T-helper 9 cell (primary cell): ENCODE results near the gene TCF7L2.
"Not testable (repeated sequence)": the region's sequence is repeated elsewhere in the genome, so short reads cannot be mapped to it uniquely, and the experiment has no call there.

Experiments used
- DNase-seq: peaks from one replicate; pipeline ENCODE4 v3.0.0-alpha.2; 2020

Gene TCF7L2

DNA sequence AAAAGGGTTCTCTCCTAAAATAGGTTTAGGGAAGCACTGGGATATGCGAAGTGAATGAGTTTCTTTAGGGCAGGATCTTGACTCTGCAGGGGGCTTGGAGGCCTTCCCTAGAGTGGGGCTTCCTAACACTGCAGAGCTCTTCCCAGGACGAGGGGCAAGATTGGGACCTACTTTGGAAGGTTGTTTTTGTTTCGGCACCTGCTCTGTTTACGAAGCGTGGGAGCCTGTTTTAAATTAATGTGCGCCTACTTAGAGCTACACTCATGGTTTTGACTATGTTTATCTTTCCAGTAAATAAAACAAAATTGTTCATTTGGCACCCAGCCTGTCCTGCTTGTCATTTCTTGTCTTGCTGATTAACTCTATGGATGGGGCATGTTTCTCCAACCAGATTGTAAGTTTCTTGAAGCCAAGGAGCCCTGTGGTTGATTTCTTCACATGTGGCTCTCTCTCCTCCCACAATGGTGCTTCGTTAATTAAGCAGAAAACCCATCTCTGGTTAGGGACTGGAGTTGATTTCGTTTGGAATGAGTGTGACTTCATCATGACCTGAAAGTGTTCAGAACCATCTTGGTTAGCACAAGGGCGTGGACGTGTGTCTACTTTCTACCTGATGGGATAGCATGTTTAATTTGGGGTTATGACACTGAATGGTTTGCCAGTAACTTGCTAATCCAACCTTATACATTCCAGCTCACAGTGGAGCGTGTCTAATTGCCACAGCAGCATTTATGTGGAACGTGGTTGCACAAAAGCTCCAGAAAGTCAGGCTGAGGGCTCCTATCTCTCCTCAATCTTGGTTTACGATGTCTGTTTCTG, 98.1 kb downstream of the TCF7L2 start:
- DNase-seq: no peak

DNA sequence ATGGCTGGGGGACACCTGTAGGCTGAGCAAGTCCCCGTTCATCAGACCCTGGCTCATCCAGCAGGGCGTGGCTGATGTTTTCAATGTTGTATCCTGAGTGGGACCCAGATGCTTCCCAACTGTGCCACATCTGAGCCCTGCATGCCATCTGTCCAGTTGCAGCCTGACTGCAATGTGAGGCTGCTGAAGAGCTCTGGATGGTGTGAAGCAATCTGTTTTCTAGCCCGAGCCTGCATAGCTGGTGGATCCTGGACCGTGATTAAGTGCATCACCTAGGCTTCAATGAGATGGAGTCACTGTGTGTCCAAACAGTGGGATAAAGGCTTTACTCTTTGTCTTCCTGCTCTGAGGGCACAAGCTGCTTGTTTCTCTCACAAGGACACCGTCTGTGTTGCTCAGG, 99.8 kb downstream of the TCF7L2 start:
- DNase-seq: no peak

DNA sequence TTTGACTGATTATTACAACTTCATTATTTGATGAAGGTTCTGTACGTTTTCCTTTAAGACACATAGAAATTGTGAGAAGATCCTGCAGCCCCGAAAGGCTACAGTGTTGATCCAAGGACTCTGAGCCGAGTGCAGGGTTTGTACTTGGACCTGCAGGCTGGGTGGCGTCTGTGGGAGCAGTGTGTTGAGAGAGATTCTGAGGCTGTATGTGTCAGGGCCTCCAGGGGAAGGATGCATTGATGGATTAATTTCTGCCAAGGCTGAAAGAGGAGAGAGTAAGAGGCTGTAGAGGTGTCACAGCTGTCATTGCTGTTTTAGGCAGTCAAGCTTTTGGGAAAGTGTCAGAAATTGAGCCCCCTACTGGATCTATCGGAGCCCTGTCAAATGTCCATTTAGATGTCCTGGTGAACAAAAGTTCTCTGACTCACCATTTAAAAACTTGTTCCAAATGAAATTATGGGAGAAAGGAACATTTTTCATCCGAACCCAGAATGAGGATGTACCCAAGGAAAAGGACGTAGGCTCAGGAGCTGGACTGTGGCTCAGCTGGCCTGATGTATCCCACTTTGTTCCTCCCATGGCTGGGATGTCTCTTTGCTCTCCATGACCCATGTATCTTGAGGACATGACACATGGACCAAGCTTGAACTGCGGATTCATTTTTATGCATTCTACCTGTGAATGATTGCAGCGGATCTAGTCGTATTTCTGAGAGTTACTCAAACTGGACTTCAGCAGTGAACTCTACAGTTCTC, 102.2 kb downstream of the TCF7L2 start:
- no peak for DNase-seq

DNA sequence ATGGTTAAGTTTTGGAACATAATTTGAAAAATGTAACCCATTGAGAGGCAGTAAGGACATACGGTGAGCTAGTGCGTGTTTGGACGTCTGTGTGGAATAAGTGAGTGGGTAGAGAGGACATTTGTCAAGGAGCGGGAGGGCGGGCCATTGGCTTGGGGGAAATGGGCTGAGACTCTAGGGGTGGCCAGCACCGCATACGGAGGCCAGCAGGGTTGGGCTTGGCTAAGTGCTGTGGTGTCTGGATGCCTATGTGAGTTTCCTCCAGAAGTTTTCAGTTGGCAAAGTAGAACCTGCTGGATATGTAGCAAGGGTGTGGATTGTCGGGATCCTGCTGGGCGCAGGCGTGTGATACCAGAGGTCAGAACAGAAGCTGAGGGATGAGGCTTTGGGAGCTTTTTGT, 103.0 kb downstream of the TCF7L2 start:
- DNase-seq: no peak

DNA sequence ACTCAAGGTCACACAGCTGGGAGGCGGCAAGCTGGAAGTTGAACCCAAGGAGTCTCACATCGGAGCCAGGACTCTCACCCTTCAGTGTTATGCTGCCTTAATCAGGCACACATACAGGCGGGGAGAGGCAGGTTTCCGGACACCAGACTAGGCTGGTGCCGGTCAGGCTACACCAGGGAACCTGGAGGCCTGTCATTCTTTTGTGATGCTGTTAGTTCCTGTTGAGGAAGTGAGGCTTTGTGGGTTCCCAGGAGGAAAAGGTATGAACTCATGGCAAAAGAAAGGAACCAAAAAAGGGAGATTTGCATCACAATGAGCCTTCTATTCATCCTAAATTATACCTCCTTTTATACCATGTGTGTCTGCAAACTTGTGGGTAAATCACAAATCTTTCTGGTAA, 103.8 kb downstream of the TCF7L2 start:
- DNase-seq: no peak

DNA sequence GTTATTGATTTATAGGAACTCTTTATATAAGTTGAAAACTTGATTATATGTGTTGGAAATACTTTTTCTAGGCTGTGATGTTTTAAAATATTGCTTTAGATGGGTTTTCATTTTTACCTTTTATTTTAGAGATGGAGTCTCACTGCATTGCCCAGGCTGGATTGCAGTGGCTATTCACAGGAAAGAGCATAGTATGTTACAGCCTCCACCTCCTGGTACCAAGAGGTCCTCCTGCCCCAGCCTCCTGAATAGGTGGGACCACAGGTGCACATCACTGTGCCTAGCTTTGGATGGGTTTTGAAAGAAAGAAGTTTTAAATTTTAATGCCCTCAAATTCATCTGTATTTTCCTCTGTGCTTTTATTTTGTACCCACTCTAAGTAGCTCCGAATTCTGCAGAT, 105.4 kb downstream of the TCF7L2 start:
- no peak for DNase-seq

DNA sequence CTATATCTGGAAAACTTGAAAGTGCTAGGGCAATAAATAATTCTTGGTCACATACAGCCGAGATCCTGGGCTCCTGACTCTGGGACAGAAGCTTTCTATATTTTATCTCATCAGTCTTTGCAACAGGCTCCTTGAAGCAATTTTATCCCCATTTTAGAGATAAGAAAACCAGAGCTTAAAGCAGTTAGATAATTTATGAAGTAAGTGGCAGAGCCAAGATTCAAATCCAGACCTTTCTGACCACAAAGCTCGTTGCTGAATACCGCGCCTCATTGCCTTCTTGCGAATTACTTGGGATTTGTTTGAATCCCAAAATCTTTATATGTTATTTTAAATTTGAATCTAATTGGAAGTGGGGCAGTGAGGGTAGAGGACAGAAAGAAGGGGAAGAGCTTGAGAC, 106.0 kb downstream of the TCF7L2 start:
- no peak for DNase-seq

DNA sequence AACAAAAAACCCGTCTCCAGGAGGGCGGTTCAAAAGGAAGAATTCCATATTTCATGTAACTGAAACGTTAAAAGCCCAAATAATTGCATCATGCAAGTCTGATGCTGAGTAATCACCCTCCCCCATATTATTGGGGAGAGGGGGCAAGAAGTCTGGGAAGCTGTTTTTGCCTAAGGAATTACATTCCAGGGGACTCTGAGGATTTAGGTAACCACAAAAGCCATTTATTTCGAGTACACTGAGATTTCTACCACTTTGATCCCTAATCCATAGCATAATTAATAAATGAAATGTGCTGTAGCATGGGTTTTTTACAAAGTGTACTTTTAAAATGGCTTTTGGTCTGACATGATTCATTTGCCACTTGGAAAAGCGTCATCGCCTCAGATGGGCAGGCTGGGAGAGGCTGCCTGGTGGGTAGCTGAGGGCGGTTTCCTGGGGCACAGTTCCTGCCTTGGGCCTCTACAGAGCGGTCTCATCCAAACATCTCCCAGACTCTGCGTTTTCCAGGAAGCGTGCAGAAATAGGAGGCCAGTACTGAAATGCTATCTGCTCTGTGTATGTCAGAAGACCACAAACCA, 106.5 kb downstream of the TCF7L2 start:
- DNase-seq: no peak

DNA sequence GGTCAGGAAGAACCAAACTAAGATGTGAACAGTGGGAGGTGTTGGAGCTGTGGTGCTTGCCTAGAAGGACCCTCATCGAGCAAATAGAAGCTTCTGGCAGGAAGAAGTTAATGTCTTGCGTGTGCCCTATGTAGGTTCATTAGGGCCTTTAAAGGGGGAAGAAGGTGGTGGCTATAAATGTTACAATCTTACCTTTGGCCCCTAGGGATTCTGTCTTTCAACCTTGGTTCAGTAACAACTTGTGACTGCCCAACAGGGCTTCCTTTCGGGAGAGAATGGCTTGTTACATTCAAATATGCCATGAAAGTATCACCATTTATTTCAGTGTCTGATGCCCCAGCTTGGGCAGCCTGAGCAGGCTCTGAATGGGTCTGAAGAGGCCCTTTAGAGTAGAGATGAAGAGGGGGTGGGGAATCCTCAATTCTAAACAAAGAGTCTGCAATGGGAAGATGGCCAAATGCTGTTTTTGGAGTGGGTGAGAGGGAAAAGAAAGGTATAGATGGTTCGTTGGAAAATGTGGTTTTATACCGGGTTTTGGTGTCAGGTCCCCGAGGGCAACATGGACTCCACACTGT, 108.0 kb downstream of the TCF7L2 start:
- DNase-seq: no peak

DNA sequence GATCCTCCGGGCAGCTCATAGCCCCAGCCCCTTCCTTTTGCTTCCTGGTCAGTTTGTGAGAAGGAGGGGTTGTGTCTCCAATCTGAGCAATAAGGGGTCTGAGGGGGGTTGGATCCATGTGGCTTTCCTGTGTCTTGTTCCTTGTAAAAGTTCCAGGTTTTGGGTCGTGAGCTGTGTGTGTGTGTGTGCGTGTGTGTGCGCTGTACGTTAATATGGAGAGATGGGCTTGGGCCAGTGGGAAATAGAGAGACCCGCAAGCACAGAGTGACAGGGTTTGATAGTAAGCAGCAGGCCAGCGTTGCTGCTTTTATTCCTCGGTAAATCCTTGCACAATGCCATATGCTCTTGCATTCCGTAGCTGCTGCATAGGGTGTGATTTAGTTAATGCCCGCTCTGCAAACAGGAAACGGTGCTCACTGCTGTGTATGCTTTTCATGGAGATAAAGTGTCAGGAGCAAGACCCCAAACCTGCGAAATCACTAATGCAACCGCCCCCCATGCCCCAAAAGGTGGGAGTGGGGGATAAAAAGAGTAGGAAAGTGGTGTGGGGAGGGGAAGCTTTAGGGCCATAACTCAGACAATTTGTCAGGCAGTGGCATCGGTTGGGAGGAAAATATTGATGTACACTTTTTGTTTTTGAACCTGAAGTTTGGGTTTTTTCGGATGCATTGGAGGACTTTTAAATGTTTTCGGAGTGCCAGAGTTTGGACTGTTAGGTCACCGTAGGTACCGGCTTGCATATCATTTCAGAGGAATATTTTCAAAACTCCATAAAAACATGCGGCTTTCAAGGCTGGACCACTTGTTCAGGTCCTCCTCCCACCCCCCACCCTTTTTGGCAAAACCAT, 108.7 kb downstream of the TCF7L2 start:
- no peak for DNase-seq

DNA sequence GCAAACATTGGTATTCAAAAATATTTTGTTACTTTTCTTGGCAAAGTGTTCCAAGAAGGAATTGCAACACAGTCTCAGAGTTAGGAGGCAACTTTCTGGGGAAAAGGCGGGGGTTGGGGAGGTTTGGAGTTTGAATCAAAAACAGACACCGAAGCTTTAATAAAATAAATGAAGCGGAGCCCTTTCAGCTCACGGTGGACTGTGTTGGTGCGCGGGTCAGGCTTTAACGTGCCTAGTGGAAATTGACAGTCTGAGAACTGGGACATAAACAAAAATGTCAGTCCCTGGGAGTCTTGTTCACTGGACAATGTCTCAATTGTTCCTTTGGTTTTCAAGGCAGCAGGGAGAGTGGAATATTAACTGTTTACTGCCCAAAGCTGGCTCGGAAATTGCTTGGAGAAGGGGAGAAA, 109.3 kb downstream of the TCF7L2 start:
- DNase-seq: no peak

DNA sequence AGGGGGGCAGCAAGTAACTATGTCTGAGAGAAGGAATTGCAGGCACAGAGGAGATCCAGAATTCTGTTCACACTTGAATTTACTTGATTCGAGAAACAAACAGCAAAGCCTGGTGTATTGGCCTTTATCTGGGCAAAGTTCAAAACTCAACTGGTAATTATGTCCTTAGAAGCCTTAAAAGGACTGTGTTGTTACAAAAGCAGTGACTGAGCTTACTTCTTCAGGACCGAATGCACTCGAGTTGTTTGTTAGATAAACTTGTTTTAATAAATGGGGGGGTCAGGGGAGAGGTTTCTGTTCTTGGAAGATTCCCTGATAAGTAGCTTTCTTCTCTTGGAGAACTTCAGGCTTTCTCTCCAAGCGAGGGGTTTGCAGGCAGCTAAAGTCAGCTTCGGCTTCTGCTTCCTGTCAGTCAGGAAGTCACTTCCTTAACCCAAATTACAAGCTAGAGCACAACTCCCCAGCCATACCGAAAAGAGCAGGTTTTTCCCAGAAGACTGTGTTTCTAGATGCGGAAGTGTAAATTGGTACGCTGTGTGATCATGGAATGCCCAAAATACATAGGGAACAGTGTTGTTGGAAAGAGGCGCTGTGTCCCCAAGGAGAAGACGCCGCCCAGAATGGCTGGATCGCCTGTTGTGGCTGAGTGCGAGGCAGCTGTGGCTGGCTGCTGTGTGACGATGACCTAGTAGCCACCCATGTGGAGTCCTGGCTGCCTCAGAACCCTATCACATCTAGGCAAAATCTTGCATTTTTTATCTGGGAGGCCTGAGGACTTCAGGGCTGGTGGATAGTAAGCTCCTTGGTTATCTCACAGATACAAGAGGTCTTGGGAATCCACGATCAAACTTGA, 110.4 kb downstream of the TCF7L2 start:
- DNase-seq: no peak

DNA sequence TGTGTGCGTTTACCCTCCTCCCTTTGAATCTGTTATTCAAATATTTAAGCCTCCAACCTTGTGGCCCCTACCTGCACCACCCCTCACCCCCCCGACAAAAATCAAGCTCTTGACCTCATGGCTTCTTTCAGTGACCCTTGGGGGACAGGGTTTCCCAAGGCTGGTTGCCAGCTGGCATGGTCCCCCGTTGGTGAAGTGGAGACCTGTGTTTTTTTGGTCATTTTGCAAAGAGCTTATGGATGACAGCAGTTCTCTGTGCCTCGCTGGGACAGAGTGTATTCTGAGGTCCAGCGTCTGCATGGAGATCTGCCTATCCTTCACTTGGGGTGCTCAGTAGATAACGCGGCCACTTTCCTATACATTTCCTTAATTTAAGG, 111.0 kb downstream of the TCF7L2 start:
- no peak for DNase-seq

DNA sequence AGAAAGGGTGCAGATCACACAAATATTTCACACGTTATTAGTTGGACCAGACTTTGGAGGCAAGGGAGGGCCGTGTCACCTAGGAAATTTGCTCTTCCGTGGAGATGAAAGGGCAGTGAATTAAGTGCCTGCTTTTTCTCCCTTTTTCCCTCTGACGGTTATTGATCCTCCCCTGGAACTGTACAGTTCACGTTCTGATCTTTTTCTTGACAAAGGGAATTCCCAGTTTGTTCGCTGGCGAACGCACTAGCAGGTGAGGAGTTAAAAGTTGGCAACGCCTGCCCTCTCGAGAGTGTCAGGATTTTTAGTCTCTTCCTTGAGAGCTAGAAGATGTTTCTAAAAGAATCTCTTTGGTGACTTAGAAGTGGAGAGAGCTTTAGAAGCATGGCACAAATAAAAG, 111.5 kb downstream of the TCF7L2 start:
- DNase-seq: no peak

DNA sequence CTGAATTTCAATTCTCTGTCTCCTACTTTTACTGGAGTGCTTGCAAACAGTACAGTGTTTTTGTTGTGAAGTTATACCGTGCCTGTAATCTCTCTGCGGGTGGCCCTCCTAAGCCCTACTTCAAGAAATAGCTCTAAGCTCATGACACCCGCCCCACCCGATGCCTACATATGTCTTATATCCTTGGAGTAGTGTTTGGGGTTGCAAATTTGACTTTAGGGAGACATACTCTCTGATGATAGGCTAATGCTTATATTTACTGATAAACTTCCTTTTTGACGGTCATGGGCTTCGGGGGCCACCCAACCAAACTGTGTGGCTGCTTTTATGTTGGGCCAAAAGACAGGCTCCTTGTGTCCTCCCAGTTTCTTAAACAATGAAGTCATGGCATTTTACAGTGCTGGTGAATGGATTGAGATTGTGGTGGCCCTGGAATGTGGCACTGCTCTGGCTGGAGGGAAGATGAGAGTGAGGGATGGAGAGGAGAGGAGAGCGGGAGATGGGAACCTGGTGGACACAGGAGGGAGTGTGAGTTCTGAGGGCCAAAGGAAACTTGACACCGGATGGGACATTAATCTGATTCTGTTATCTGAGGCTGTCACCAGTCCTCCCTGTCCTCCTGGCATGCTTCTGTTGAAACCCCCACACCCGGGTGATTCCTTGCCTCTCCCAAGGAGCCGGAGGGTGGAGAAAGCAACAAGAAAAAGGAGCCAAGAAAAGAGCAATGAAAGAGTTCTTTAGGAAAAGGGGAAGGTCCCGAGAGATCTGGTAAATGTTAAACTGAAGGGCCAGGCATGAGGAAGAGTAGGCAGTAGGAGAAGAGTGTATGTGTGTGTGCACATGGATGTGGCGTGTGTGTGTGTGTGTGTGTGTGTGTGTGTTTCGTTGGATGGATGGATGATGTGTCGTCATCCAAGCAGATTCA, 113.3 kb downstream of the TCF7L2 start:
- no peak for DNase-seq

DNA sequence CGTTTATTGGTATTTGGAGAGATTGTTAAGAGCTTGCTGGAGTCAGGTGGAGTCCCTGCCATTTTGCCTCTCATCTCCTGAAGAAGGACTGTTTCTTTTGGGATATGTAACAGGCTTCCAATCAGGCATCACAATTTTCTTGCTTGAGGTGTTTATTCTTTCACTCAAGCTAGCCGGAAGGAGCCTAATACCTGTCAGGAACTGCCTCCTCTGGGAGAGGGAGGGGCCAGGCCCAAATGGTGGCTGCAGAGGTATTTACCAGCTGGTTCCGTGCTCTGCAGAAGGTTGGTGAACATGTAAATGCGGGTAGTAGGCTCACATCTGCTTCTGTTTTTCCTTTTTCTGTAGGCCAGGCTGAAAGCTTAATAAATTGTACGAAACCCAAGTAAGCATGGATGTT, 114.0 kb downstream of the TCF7L2 start:
- no peak for DNase-seq

DNA sequence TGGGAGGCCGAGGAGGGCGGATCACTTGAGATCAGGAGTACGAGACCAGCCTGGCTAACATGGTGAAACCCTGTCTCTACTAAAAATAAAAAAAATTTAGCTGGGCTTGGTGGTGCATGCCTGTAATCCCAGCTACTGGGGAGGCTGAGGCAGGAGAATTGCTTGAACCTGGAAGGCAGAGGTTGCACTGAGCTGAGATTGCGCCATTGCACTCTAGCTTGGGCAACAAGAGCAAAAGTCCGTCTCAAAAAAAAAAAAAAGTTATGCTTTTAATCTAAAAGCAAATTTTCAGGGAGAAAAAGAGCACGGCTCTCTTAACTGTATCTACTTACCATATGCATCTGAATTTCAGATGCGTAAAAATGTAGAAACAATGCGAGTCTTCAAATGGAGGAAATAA, 116.1 kb downstream of the TCF7L2 start:
- not testable (repeated sequence) for DNase-seq

DNA sequence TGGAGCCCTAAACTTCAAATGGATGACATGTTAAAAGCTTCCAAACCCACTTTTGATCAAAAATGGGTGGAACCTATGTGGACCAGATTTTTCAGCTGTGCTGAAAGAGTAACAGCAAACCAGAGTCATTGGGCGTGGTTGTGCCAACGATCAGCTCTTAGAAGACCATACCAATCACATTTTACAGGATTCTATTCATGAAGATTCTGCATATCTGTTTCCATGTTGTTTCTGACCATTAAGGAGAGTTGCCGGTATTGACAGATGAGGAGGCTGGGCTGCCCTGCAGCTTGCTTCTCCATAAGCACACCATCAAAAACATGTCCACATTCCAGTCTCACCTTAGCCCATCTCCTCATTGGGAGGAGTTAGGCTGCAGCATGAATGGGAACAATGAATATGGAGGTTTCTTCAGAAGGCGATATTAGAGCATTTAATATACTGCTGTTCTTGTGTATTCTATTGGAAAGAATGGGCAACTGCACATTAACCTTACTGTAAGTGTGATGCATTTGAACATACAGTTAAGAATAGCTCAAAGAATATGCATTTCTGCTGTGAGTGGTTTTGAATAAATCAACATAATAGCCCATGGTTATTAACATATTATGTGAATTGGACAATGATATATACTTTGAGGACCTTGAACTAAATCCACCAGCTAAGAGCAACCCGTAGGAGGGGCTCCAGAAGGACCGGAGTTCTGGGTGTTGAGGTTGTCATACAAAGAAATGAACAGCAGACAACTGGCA, 116.7 kb downstream of the TCF7L2 start:
- DNase-seq: no peak

DNA sequence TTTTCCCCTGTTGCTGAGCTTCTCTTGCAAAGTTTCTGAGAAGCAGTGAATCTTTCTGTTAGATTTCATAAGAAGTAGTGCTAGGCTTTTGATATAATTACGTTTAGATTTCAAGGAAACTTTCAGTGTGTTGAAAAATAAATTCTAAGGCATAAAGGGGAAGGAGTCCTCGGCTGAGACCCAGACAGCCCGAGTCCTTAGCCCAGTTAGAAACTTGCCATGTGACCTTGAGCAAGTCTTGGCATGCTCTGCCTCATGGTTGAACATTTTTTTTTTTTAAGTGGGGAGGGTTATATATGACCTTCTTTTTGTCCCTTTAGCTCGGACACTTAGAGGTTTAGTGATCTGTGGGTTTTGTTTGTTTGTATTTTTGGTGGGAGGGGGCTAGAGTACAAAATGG, 117.5 kb downstream of the TCF7L2 start:
- DNase-seq: no peak
